GM19238 (cell line): ENCODE measurements around the gene ZNF236.
"Not testable (repeated sequence)": the region's sequence is repeated elsewhere in the genome, so short reads cannot be mapped to it uniquely, and the experiment has no call there.

Experiments used
- DNase-seq: peaks from one replicate; pipeline ENCODE4 v3.0.0; 2011; ENCODE audit warnings: low spot score; ENCODE audit not compliant: insufficient read length

ZNF236 gene

DNA sequence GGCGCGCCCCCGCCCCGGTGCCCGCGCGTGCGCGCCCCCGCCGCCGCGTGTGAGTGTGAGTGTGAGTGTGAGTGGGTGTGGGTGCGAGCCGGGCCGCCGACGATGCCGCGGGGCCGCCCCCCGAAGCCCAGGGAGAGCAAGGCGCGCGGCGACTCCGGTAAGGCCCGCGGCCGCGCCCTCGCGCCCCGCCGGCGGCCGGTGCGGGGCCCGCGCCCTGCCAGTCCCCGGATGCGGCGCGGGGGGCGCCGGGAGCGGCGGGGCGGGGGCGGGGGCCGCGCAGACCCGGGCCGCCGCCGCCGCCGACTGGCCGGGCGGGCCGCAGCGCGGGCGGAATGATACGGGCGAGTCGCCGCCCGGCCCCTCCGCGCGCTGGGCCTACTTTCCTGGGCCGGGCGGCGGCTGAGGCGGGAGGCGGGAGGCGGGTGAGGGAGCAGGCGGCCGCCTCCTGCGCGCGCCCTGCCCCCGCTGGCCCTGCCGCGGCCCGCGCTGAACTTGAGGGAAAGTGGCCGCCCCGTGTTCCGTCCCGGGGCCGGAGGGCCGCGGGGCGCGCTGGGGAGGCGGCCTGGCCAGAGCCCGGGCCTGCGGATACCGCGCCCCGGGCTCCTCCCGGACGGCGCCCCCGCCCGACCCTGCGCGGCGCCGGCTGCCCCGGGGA is at the start of gene ZNF236:
TSS of gene ZNF236 (plus strand) at position 52 of the 655 bp plus-strand sequence. CDS start at position 103, 51 bp downstream.
- DNase-seq = peak; percentile 78

DNA sequence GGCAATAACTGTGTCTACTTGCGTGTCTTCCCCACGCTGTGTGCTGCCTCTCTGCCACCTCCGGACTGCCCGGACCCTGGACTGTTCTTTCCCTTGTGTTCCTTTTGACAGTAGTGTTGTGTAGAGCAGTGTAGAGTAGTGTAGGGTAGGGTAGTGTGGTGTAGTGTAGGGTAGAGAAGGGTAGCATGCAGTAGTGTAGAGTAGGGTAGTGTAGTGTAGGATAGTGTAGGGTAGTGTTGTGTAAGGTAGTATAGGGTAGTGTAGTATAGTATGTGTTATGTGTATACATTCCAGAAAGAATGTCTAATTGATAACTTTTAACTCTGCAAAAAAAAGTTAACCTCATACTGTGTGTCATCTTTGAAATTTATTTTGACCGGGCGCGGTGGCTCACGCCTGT is 49.7 kb upstream of the ZNF236 start:
- DNase-seq = no peak

DNA sequence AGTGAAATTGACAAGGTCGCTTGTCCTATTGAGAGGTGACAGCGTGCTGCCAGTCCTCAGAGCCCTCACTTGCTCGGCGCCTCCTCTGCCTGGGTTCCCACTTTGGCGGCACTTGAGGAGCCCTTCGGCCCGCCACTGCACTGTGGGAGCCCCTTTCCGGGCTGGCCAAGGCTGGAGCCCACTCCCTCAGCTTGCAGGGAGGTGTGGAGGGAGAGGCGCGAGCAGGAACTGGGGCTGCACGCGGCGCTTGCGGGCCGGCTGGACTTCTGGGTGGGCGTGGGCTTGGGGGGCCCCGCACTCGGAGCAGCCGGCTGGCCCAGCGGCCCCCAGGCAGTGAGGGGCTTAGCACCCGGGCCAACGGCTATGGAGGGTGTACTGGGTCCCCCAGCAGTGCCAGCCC is 45.3 kb upstream of the ZNF236 start:
- DNase-seq = not testable (repeated sequence)

DNA sequence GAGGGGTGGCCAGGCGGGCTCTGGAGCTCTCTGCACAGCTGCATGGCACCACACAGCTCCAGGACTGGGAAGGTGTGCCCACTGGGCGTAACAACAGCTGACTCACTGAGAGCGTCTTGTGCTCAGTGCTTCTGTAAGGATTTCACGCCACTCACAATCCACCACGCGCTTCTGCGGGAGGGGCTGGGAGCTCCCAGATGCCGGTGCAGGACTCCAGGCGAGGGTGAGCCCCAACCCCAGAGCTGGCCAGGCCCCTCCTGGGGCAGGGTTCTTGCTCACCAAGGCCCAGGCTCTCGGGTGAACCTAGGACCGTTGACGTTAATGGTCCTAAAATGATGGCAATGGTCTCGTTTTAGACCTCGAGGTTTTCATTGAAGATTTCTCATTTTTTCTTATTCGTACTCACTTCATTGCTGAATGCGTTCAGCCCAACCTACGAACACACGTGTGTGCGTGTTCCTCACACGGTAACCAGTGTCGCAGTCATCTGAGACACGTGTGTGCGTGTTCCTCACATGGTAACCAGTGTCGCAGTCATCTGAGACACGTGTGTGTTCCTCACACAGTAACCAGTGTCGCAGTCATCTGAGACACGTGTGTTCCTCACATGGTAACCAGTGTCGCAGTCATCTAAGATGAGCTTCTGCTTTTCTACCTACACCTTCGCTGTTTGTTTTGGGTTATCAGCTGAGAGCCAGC is 38.4 kb upstream of the ZNF236 start:
- DNase-seq = no peak

DNA sequence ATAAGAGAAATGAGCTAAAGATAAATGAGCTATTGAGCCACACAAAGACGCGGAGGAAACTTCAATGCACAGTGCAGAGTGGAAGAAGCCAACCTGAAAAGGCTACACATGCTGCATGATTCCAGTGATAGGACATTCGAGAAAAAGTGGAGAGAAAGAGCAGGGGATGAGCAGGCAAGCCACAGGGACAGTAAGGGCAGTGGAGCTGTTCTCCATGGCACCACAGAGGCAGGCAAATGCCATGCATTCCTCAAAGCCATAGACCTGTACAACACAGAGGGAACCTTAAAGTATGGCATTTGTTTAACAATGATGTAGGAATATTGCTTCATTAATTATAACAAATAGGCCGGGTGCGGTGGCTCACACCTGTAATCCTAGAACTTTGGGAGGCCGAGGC is 36.5 kb upstream of the ZNF236 start:
- DNase-seq = no peak

DNA sequence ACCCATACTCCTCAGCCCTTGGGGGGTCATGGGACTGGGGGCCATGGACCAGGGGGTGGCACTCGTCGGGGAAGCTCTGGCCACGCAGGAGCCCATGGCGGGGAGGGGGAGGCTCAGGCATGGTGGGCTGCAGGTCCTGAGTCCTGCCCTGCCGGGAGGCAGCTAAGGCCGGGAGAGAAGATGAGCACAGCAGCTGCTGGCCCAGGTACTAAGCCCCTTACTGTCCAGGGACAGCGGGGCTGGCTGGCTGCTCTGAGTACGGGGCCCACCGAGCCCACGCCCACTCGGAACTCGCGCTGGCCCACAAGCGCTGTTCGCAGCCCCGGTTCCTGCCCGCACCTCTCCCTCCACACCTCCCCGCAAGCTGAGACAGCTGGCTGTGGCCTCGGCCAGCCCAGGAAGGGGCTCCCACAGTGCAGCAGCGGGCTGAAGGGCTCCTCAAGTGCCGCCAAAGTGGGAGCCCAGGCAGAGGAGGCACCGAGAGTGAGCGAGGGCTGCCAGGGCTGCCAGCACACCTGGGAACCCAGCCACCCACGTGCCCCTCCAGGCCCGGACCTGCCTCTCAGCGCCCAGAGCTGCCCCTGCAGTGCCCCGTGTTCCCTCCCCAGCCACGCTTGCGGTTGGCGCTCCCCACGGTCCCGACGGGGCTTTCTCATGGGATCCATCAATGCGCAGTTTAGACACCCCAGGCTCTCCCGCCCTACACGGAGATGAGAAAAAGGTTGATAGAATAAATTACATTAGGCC is 33.6 kb upstream of the ZNF236 start:
- no peak for DNase-seq

DNA sequence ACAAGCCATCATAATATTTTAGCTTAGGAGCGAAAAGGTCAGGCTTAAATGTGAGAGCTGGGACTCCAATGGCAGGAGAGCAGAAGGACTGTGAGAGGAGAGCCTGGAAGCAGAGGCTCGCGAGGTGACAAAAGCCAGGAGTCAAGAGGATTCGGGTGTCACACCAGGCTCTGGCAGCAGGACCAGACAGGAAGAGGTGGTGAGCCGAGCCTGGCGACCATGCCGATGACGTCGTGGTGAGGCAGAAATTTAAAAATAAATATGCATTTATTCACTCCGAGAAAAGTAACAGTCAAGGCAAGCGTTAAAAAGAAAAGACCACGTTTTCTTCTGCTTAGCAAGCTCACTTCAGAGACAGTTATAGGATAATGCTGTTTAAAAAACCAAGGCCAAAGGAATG is 31.3 kb upstream of the ZNF236 start:
- DNase-seq = no peak

DNA sequence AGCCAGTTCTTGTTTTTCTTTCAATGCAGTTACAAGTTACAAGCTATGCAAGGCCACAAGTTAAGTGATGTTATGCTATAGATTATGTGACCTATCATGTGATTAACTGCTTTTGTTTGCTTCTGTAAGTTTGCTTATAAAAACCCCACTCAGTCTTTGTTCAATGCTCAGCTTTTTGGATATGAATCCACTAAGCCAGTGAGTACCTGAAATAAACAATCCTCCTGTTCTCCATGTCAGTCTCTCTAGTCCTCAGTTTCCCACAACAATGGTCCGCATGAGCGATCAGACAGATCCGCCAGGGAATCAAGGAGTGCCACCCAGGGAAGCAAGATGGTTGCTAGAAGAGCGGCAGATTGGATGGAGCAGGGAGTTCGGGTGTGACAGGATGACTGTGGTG is 30.7 kb upstream of the ZNF236 start:
- DNase-seq = no peak

DNA sequence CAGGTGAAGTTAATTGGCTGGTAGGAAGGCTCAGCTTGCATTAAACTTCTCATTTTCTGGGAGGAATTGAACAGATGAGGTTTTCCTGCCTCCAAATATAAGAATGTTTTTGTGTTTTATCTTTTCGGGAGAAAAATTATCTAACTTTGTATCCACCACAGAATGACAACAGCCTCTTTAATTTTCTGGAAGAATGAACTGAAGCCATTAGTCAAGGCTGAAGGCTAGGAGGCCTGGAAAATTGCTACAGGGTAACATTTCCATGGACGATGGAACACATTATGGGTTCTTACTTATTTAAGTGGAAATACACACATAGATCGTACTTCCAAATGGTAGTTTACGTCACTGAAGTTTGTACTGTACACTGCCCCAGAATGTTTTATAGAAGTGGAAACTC is 28.0 kb upstream of the ZNF236 start:
- no peak for DNase-seq

DNA sequence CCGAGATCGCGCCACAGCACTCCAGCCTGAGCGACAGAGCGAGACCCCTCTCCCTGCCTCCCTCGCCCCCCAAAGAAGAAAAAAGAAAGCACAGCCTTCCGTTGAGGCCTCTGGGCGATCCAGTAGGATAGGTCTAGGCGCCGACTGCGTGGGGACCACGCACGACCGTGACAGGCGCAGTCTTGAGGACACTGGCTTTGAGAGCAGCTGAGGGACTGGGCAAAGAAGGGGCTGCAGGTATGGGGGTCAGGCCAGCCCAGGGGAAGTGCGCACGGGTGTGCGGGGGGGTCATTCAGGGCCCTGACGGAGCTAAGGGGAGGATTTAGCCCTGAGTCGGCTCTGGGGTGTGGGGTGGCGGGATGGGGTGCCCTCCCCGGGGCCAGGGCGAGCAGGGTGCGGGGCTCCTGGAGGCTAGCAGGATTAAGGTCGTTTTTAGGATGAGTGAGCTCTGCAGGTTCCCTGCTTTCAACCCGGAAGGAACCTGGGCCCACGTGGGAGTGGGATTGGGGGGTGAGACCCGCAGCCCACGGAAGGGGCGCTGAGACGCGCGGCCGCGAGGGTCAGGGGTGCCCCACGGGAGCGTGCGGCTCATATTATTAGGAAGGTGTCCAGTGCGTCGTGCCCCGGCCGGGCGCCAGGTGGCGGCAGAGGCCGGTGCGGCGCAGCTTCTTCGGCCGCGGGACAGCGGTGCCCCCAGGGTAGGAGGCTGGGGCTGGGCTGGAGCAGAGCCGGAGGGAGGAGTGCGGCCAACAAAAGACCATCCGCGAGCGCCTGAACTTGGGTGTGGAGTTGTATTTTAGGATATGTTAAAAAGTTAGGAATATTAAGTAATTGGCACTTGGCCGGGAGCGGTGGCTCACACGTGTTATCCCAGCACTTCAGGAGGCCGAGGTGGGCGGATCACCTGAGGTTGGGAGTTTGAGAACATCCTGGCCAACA is 20.5 kb upstream of the ZNF236 start:
- DNase-seq = peak; percentile 80

DNA sequence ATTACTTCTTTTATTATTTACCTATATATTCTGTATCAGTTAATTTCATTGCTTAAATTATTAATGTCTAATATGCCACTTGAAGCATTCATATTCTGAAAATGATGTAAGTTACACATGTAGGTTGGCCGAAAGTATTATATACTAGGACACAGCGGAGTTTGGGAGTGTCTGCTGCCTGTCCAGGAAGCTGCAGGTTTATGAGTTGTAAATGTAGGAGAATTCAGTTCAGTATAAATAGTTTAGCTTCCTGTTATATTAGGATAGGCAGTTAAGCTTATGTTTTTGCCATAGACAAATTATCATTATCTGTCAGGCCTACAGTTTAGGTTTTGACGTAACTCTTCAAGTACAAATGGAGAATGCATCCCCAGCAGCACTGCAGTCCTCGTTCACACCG is 18.9 kb upstream of the ZNF236 start:
- no peak for DNase-seq

DNA sequence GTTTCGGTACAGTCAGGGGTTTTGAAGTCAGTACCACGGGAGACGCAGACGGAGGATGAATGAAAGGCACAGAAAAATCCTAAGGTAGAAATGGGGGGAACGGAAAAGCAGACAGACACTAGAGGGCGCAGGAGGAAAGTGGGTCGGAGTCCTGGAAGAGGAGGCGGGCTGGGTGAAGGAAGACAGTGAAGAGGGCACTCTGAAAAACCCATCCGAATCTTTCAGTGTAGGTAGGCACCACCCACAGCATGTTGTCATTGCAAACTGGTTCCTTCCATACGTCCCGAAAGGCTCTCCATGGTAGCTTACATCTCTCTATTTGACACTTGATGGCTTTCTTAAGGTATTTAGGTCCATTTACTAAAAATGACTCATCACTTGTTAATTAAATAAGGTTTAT is 18.5 kb upstream of the ZNF236 start:
- DNase-seq = peak; percentile 53

DNA sequence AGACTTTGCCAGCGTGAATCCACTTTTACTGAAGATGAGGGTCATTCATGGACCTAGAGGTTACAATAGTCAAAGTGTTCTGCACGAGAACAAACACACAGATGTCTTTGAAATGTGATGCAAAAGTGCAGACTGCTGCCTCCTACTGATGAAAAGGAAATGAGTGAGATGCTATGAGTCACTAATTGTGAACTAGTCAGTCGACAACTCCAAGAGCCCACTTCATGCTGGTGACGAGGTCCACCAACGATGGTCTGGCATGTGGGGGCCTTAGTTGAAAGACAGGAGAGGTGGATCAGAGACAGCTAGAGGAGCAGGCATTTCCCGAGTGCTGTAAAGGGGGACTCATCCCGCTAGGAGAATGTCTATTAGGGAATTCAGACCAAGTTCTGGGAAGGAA is 17.1 kb upstream of the ZNF236 start:
- DNase-seq = no peak

DNA sequence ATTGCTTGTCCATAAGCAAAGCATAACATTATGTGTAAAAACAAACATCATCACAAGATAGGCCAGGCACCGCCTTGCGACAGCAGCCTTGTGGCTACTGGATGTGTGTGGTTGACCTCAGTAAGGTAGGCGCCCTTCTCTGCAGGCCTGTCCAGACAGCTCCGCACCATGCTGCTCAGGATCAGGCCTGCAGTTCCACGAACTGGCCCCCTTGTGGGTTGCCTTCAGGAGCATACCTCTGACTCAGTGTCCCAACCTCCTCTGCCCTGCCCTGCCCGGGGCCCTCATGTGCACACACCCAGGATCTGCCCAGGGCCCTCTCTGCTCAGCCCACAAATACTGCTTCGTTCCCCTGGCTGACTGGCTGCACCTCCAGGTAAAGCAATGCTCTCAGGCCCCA is 16.1 kb upstream of the ZNF236 start:
- no peak for DNase-seq

DNA sequence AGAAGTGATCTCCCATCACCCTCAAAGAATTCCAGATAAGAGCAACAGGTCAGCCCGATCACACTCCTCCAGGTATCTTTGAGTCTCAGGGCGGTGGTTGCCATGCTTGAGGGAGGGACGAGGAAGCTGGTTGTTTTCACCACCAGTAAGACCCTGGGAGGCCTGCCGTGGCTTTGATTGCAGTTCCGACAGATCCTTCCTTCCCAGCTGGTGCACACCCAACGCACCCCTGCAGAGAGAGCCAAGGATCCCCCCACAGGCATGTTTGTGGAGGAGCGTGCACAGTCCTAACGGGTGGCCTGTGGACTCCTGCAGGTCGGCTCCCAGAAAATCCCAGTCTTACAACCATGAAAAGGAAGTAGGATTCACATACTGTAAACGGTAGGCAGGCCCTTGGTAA is 13.8 kb upstream of the ZNF236 start:
- DNase-seq = no peak

DNA sequence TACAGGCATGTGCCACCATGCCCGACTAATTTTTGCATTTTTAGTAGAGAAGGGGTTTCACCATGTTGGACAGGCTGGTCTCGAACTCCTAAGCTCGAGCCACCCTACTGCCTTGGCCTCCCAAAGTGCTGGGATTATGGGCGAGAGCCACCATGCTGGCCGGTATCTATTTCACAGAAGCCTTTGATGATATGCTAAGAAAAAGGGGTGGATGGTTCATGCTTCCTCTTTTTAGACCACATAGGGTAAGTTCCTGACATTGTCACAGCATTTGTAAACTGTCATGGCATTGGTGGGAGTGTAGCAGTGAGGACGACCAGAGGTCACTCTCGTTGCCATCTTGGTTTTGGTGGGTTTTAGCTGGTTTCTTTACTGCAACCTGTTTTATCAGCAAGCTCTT is 10.8 kb upstream of the ZNF236 start:
- DNase-seq = not testable (repeated sequence)

DNA sequence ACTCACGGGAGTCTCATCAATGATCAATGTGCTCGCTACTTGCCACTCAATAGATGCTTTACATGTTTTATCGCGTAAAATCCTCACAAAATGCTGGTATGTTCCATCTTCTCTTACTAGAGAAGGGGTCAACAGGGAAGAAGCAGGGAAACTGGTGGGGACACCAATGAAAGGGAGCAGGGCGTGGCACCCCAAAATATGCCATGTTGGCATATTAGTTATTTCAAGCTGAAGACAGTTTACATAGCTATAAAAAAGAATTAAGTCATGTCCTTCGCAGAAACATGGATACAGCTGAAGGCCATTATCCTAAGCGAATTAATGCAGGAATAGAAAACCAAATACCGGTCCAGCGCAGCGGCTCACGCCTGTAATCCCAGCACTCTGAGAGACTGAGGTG is 8.1 kb upstream of the ZNF236 start:
- DNase-seq = no peak

DNA sequence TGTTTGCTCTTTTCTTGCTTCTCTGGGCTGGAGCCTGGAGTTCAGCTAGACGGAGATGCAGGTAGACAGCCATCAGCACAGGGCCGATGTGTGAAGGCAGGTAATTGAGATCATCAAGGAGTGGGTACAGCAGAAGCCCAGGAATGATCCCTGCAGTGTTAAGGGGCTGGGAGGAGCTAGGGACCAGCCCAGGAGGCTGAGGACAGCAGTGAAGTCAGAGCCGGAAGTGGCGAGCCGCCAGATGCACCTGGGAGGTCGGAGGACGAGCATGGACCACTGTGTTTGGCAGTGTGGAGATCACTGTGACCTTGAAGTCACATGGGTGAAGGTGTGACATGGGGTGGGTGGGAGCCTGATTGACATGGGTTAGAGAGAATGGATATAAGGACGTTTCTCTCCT is 6.2 kb upstream of the ZNF236 start:
- no peak for DNase-seq

DNA sequence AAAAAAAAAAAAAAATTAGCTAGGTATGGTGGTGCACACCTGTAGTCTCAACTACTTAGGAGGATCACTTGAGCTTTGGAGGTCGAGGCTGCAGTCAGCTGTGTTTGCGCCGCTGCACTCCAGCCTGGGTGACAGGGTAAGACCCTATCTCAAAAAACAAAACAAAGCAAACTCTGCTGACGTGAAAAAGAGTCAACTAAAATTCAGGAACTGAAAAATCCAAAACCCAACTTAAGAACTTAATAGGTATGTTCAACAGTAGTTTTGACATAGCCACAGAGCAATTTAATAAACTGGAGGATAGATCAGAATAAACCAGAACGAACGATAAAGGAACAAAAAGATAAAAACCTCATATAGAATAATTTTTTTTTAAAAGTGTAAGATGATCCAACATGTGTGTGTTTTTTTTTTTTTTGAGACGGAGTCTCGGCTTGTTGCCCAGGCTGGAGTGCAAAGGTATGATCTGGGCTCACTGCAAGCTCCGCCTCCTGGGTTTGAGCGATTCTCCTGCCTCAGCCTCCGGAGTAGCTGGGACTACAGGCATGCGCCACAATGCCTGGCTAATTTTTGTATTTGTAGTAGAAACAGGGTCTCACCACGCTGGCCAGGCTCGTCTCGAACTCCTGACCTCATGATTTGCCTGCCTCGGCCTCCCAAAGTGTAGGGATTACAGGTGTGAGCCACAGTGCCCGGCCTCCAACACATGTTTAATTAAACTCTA is 4.3 kb upstream of the ZNF236 start:
- DNase-seq = no peak

DNA sequence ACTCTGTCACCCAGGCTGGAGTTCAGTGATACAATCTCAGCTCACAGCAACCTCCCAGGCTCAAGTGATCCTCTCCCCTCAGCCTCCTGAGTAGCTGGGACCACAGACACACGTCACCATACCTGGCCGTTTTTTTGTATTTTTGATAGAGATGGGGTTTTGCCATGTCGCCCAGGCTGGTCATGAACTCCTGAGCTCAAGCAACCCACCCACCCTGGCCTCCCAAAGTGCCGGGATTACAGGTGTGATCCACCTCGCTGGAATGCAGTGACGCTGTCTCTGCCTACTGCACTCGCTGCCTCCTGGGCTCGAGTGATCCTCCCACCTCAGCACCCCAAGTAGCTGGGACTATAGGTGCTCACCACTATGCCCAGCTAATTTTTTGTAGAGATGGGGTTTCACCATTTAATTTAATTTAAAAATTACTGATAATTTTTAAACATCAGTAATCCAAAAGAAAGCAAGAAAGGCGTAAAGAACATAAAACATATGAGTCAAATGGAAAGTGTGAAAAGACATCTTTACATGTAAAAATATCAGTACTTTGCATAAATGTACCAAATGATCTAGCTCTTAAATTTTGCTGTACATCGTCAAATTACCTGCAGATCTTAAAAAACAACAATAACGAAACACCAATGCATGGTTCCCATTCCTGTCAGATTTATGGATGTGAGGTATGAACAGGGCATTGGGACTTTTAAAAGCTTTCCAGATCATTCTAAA is 2.8 kb upstream of the ZNF236 start:
- DNase-seq = no peak
